ENCODE measurements around the gene TBC1D10A.

TBC1D10A gene

GRCh38 chr22:30336752-30337460, 10.2 kb upstream of the TBC1D10A start:
- no peak for ATAC-seq
- TF ChIP-seq TCF4 (CRISPR knock-in tag; IDR thresholded peaks at IDR 0.05; ENCODE audit: borderline replicate concordance) (no peak), ZC3H10 (CRISPR knock-in tag; IDR thresholded peaks at IDR 0.05) (no peak), TOX (CRISPR knock-in tag; IDR thresholded peaks at IDR 0.05; ENCODE audit: borderline replicate concordance) (no peak), BACH2 (CRISPR knock-in tag; IDR thresholded peaks at IDR 0.05; ENCODE audit: borderline replicate concordance) (no peak), ISL1 (CRISPR knock-in tag; IDR thresholded peaks at IDR 0.05) (no peak), ZFP30 (CRISPR knock-in tag; IDR thresholded peaks at IDR 0.05) (no peak), ZNF8 (CRISPR knock-in tag; IDR thresholded peaks at IDR 0.05) (no peak), ARNTL (CRISPR knock-in tag; IDR thresholded peaks at IDR 0.05; ENCODE audit: borderline replicate concordance, low read depth) (no peak), ZNF70 (CRISPR knock-in tag; IDR thresholded peaks at IDR 0.05) (no peak), GLIS3 (CRISPR knock-in tag; IDR thresholded peaks at IDR 0.05) (no peak), RARB (CRISPR knock-in tag; IDR thresholded peaks at IDR 0.05) (no peak)
- TF ChIP-seq, protein P1, sequence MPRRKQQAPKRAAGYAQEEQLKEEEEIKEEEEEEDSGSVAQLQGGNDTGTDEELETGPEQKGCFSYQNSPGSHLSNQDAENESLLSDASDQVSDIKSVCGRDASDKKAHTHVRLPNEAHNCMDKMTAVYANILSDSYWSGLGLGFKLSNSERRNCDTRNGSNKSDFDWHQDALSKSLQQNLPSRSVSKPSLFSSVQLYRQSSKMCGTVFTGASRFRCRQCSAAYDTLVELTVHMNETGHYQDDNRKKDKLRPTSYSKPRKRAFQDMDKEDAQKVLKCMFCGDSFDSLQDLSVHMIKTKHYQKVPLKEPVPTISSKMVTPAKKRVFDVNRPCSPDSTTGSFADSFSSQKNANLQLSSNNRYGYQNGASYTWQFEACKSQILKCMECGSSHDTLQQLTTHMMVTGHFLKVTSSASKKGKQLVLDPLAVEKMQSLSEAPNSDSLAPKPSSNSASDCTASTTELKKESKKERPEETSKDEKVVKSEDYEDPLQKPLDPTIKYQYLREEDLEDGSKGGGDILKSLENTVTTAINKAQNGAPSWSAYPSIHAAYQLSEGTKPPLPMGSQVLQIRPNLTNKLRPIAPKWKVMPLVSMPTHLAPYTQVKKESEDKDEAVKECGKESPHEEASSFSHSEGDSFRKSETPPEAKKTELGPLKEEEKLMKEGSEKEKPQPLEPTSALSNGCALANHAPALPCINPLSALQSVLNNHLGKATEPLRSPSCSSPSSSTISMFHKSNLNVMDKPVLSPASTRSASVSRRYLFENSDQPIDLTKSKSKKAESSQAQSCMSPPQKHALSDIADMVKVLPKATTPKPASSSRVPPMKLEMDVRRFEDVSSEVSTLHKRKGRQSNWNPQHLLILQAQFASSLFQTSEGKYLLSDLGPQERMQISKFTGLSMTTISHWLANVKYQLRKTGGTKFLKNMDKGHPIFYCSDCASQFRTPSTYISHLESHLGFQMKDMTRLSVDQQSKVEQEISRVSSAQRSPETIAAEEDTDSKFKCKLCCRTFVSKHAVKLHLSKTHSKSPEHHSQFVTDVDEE (CRISPR knock-in tag; IDR thresholded peaks at IDR 0.05): no peak

GRCh38 chr22:30335236-30335635, 8.5 kb upstream of the TBC1D10A start:
- no peak for TF ChIP-seq ZNF8 (CRISPR knock-in tag; IDR thresholded peaks at IDR 0.05)
- TF ChIP-seq SNAI2 (CRISPR knock-in tag; IDR thresholded peaks at IDR 0.05): no peak
- no peak for TF ChIP-seq PATZ1 (CRISPR knock-in tag; IDR thresholded peaks at IDR 0.05; ENCODE audit: borderline replicate concordance)
- TF ChIP-seq ZNF70 (CRISPR knock-in tag; IDR thresholded peaks at IDR 0.05): no peak
- TF ChIP-seq BACH2 (CRISPR knock-in tag; IDR thresholded peaks at IDR 0.05; ENCODE audit: borderline replicate concordance): no peak
- no peak for TF ChIP-seq GLIS3 (CRISPR knock-in tag; IDR thresholded peaks at IDR 0.05)
- no peak for ATAC-seq

- TF ChIP-seq ZFP30 (CRISPR knock-in tag; IDR thresholded peaks at IDR 0.05): no peak
- TF ChIP-seq POU6F1 (CRISPR knock-in tag; IDR thresholded peaks at IDR 0.05; ENCODE audit: borderline replicate concordance, low read depth): no peak
- TF ChIP-seq, protein P2, sequence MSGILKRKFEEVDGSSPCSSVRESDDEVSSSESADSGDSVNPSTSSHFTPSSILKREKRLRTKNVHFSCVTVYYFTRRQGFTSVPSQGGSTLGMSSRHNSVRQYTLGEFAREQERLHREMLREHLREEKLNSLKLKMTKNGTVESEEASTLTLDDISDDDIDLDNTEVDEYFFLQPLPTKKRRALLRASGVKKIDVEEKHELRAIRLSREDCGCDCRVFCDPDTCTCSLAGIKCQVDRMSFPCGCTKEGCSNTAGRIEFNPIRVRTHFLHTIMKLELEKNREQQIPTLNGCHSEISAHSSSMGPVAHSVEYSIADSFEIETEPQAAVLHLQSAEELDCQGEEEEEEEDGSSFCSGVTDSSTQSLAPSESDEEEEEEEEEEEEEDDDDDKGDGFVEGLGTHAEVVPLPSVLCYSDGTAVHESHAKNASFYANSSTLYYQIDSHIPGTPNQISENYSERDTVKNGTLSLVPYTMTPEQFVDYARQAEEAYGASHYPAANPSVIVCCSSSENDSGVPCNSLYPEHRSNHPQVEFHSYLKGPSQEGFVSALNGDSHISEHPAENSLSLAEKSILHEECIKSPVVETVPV (CRISPR knock-in tag; IDR thresholded peaks at IDR 0.05): no peak
- no peak for TF ChIP-seq TCF4 (CRISPR knock-in tag; IDR thresholded peaks at IDR 0.05; ENCODE audit: borderline replicate concordance)
- no peak for TF ChIP-seq ARNTL (CRISPR knock-in tag; IDR thresholded peaks at IDR 0.05; ENCODE audit: borderline replicate concordance, low read depth)
- TF ChIP-seq, protein P1 (CRISPR knock-in tag; IDR thresholded peaks at IDR 0.05): no peak
- TF ChIP-seq GLIS3 (CRISPR knock-in tag; IDR thresholded peaks at IDR 0.05): no peak
- TF ChIP-seq ISL1 (CRISPR knock-in tag; IDR thresholded peaks at IDR 0.05): no peak
- TF ChIP-seq RARB (CRISPR knock-in tag; IDR thresholded peaks at IDR 0.05): no peak
- no peak for TF ChIP-seq ESRRG (CRISPR knock-in tag; IDR thresholded peaks at IDR 0.05)
- no peak for TF ChIP-seq PATZ1 (CRISPR knock-in tag; IDR thresholded peaks at IDR 0.05; ENCODE audit: borderline replicate concordance)
- no peak for TF ChIP-seq PPARA (CRISPR knock-in tag; IDR thresholded peaks at IDR 0.05; ENCODE audit: borderline replicate concordance)
- TF ChIP-seq OSR1 (CRISPR knock-in tag; IDR thresholded peaks at IDR 0.05): no peak
- no peak for TF ChIP-seq ZNF70 (CRISPR knock-in tag; IDR thresholded peaks at IDR 0.05)
- TF ChIP-seq CSDC2 (CRISPR knock-in tag; IDR thresholded peaks at IDR 0.05): no peak
- no peak for TF ChIP-seq ZFP3 (CRISPR knock-in tag; IDR thresholded peaks at IDR 0.05)
- TF ChIP-seq BACH2 (CRISPR knock-in tag; IDR thresholded peaks at IDR 0.05; ENCODE audit: borderline replicate concordance): no peak
- no peak for TF ChIP-seq ZC3H10 (CRISPR knock-in tag; IDR thresholded peaks at IDR 0.05)
- TF ChIP-seq CREB5 (CRISPR knock-in tag; IDR thresholded peaks at IDR 0.05; ENCODE audit: low read depth): no peak
- no peak for ATAC-seq
Observed at GRCh38 chr22:30334646-30335045, 7.9 kb upstream of the TBC1D10A start.
